H9 (cell line): Measurements from ENCODE around the gene SOX21. TPM values are rescaled to one million over a fixed set of nuclear protein-coding genes. Genes with fewer than 3 reads are reported as not detected.

ENCODE experiments used
- DNase-seq: peaks from one replicate; pipeline ENCODE4 v3.0.0-alpha.2; 2017
- H2AFZ ChIP-seq: one replicate; pipeline ENCODE4 v1.6.1; 2013; ENCODE audit warnings: mild to moderate bottlenecking, low read length, control low read depth, moderate library complexity
- H2AK5ac ChIP-seq: 2 replicates; pipeline ENCODE4 v1.6.1; 2013; ENCODE audit warnings: low read length, control low read depth, mixed read lengths; ENCODE audit not compliant: insufficient read length
- H2BK120ac ChIP-seq: one replicate; pipeline ENCODE4 v1.6.1; 2013; ENCODE audit warnings: low read depth, mild to moderate bottlenecking, low read length, control low read depth, inconsistent platforms; ENCODE audit not compliant: poor library complexity, severe bottlenecking
- H2BK12ac ChIP-seq: 2 replicates; pipeline ENCODE4 v1.6.1; 2013; ENCODE audit warnings: low read length, control low read depth, mixed read lengths, low read depth; ENCODE audit not compliant: insufficient read length
- H2BK15ac ChIP-seq: 2 replicates; pipeline ENCODE4 v1.6.1; 2013; ENCODE audit warnings: low read depth, low read length, control low read depth
- H2BK20ac ChIP-seq: one replicate; pipeline ENCODE4 v1.6.1; 2013; ENCODE audit warnings: low read depth, mild to moderate bottlenecking, low read length, control low read depth, inconsistent platforms; ENCODE audit not compliant: poor library complexity, severe bottlenecking
- H2BK5ac ChIP-seq: 2 replicates; pipeline ENCODE4 v1.6.1; 2013; ENCODE audit warnings: low read length, control low read depth, mixed read lengths; ENCODE audit not compliant: insufficient read length
- H3K14ac ChIP-seq: 2 replicates; pipeline ENCODE4 v1.6.1; 2013; ENCODE audit warnings: low read length, control low read depth; ENCODE audit not compliant: insufficient read depth
- H3K18ac ChIP-seq: 2 replicates; pipeline ENCODE4 v1.6.1; 2013; ENCODE audit warnings: low read depth, mild to moderate bottlenecking, mixed read lengths, low read length, control low read depth; ENCODE audit not compliant: insufficient read length
- H3K23ac ChIP-seq: 2 replicates; pipeline ENCODE4 v1.6.1; 2013; ENCODE audit warnings: low read length, control low read depth, mixed read lengths, low read depth; ENCODE audit not compliant: insufficient read length
- H3K23me2 ChIP-seq: 2 replicates; pipeline ENCODE4 v1.6.1; 2013; ENCODE audit warnings: low read depth, mild to moderate bottlenecking, mixed read lengths, low read length, control low read depth; ENCODE audit not compliant: insufficient read length, poor library complexity, severe bottlenecking
- H3K27ac ChIP-seq: 2 replicates; pipeline ENCODE4 v1.5.1; 2013; ENCODE audit warnings: low read length, control low read depth, mixed read lengths, low read depth; ENCODE audit not compliant: insufficient read length
- H3K27me3 ChIP-seq: 2 replicates; pipeline ENCODE4 v1.6.1; 2013; ENCODE audit warnings: low read length, control low read depth, inconsistent platforms; ENCODE audit not compliant: insufficient read depth
- H3K4ac ChIP-seq: 2 replicates; pipeline ENCODE4 v1.6.1; 2013; ENCODE audit warnings: low read depth, mild to moderate bottlenecking, control low read depth, inconsistent platforms, low read length, moderate library complexity
- H3K4me1 ChIP-seq: 2 replicates; pipeline ENCODE4 v1.6.1; 2013; ENCODE audit warnings: low read length, control low read depth, inconsistent platforms; ENCODE audit not compliant: insufficient read depth
- H3K4me2 ChIP-seq: 2 replicates; pipeline ENCODE4 v1.6.1; 2013; ENCODE audit warnings: low read length, control low read depth, mixed read lengths; ENCODE audit not compliant: insufficient read length, insufficient read depth
- H3K56ac ChIP-seq: 2 replicates; pipeline ENCODE4 v1.6.1; 2013; ENCODE audit warnings: low read depth, mild to moderate bottlenecking, mixed read lengths, low read length, control low read depth; ENCODE audit not compliant: insufficient read length
- H3K79me1 ChIP-seq: 2 replicates; pipeline ENCODE4 v1.6.1; 2013; ENCODE audit warnings: low read depth, mild to moderate bottlenecking, moderate library complexity, low read length, control low read depth, inconsistent platforms; ENCODE audit not compliant: insufficient read depth, poor library complexity, severe bottlenecking
- H3K79me2 ChIP-seq: 2 replicates; pipeline ENCODE4 v1.6.1; 2013; ENCODE audit warnings: low read length, control low read depth, inconsistent platforms; ENCODE audit not compliant: insufficient read depth
- H3K9ac ChIP-seq: 2 replicates; pipeline ENCODE4 v1.6.1; 2013; ENCODE audit warnings: low read length, control low read depth, mixed read lengths; ENCODE audit not compliant: insufficient read length; ENCODE audit errors: extremely low read depth
- H3K9me3 ChIP-seq: one replicate; pipeline ENCODE4 v1.6.1; 2013; ENCODE audit warnings: low read depth, low read length, inconsistent platforms; ENCODE audit not compliant: control insufficient read depth
- H3T11ph ChIP-seq: one replicate; pipeline ENCODE4 v1.6.1; 2013; ENCODE audit warnings: mild to moderate bottlenecking, low read length, control low read depth, inconsistent platforms
- H4K20me1 ChIP-seq: one replicate; pipeline ENCODE4 v1.6.1; 2013; ENCODE audit not compliant: control insufficient read depth, insufficient read length, insufficient read depth
- H4K5ac ChIP-seq: 2 replicates; pipeline ENCODE4 v1.6.1; 2013; ENCODE audit warnings: low read depth, mild to moderate bottlenecking, mixed read lengths, low read length, control low read depth; ENCODE audit not compliant: insufficient read length
- H4K8ac ChIP-seq: replicated peaks from 2 replicates; pipeline ENCODE4 v1.6.1; 2013; ENCODE audit warnings: low read length, control low read depth, mixed read lengths, low read depth; ENCODE audit not compliant: insufficient read length
- H4K91ac ChIP-seq: 2 replicates; pipeline ENCODE4 v1.6.1; 2013; ENCODE audit warnings: low read depth, mild to moderate bottlenecking, moderate library complexity, mixed read lengths, low read length, control low read depth; ENCODE audit not compliant: insufficient read length
- H3K27ac Mint-ChIP-seq, 3 experiments: 2 replicates in 2 of 3; 3 replicates in 1 of 3; pipeline ENCODE4 v1.8.0; 2020 to 2021; ENCODE audit warnings: mixed read lengths in 3 of 3, mild to moderate bottlenecking in 1 of 3, moderate library complexity in 1 of 3
- H3K27me3 Mint-ChIP-seq: 2 replicates; pipeline ENCODE4 v1.8.0; 2021; ENCODE audit warnings: low read depth, mild to moderate bottlenecking, moderate library complexity, mixed read lengths
- H3K36me3 Mint-ChIP-seq, 3 experiments: 2 replicates in 2 of 3; 3 replicates in 1 of 3; pipeline ENCODE4 v1.8.0; 2020 to 2021; ENCODE audit warnings: low read depth in 3 of 3, mixed read lengths in 3 of 3; ENCODE audit not compliant: insufficient read depth in 1 of 3
- H3K4me1 Mint-ChIP-seq, 2 experiments: 2 replicates each; pipeline ENCODE4 v1.8.0; 2020; ENCODE audit warnings: mixed read lengths in 2 of 2
- H3K4me3 Mint-ChIP-seq, 2 experiments: 2 replicates in 1 of 2; 3 replicates in 1 of 2; pipeline ENCODE4 v1.8.0; 2020 to 2021; ENCODE audit warnings: mild to moderate bottlenecking in 2 of 2, mixed read lengths in 2 of 2, moderate library complexity in 1 of 2
- H3K9me3 Mint-ChIP-seq, 2 experiments: 2 replicates in 1 of 2; 3 replicates in 1 of 2; pipeline ENCODE4 v1.8.0; 2020; ENCODE audit warnings: mild to moderate bottlenecking in 2 of 2, mixed read lengths in 2 of 2, moderate library complexity in 1 of 2
- WGBS: extraction: QIAGEN DNeasy Blood & Tissue Kit; methylation state at CpG from one replicate; pipeline ENCODE4 v1.1.7; 2013; ENCODE audit warnings: missing lambda C conversion rate, low lambda C conversion rate, mixed read lengths; ENCODE audit not compliant: insufficient read length; ENCODE audit errors: extremely low coverage; 5-methylcytosine and 5-hydroxymethylcytosine counted together
- total RNA-seq: library from RNA; stranded (reverse); gene quantifications from 2 replicates; pipeline ENCODE4 v1.2.1, GENCODE V29; 2021
- TF ChIP-seq, protein P1 (sequence below): fragments of 200-600 bp; sonication (generic); conservative IDR thresholded peaks from 3 replicates; pipeline ENCODE4 v1.8.0; 2021; ENCODE audit warnings: antibody characterized with exemption, mild to moderate bottlenecking

SOX21 gene
- total RNA-seq, 1 experiment from 2014 or later: 38.4 TPM

DNA sequence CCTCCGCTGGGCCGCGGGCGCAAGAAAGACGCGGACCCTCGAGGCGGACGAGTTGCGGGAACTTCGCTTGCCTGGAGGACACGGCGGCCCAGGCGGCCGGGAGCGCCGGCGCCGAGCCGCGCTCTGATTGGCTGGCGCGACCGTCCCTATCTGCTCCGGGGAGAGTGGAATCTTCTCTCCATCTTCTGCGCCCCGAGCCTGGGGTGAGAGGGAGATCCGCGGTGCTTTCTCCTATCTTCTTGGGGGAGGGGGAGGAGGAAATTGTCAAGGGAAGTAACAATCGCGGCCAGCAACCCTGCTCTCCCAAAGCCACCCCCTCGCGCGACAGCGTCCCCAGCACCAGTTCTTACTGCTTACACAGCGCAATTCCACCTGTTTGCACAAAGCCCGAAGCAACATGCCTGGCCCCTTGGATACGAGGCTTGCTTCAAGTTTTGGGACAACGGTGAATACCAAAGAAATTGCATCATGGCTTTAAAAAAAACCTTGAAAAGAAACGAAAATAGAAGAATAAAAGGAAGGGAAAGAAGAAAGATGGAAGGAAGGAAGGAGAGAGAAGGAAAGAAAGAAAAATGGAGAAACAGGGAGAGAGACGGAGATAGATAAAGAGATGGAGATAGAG lies 4.8 kb downstream of the SOX21 start:
- no peaks in the 10 kb centered on the region for H3K4me1 ChIP-seq
- TF ChIP-seq, protein P1, sequence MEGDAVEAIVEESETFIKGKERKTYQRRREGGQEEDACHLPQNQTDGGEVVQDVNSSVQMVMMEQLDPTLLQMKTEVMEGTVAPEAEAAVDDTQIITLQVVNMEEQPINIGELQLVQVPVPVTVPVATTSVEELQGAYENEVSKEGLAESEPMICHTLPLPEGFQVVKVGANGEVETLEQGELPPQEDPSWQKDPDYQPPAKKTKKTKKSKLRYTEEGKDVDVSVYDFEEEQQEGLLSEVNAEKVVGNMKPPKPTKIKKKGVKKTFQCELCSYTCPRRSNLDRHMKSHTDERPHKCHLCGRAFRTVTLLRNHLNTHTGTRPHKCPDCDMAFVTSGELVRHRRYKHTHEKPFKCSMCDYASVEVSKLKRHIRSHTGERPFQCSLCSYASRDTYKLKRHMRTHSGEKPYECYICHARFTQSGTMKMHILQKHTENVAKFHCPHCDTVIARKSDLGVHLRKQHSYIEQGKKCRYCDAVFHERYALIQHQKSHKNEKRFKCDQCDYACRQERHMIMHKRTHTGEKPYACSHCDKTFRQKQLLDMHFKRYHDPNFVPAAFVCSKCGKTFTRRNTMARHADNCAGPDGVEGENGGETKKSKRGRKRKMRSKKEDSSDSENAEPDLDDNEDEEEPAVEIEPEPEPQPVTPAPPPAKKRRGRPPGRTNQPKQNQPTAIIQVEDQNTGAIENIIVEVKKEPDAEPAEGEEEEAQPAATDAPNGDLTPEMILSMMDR: no peak
- peak overlapping the region; percentile 69; the same call in 1 of the 2 replicates for H3K14ac ChIP-seq
- H4K91ac ChIP-seq: no peak overlapping the region
- no peak overlapping the region for H4K8ac ChIP-seq
- H3K56ac ChIP-seq: no peak overlapping the region
- no peak overlapping the region for H2BK20ac ChIP-seq
- no peak overlapping the region for H3T11ph ChIP-seq
- H2AFZ ChIP-seq: no peak overlapping the region
- WGBS: 75% methylated on average over 1 of the region's 41 CpGs
- H3K27ac ChIP-seq: no peak overlapping the region
- H3K27ac Mint-ChIP-seq: peak overlapping the region; percentile 65 to 98 (median 95); a peak in 5 of 7 replicates
- H2BK120ac ChIP-seq: no peak overlapping the region
- no peak overlapping the region for H2BK5ac ChIP-seq
- no peaks in the 10 kb centered on the region for H3K79me1 ChIP-seq
- H3K9ac ChIP-seq: no peak overlapping the region
- H3K79me2 ChIP-seq: no peaks in the 10 kb centered on the region
- H3K9me3 Mint-ChIP-seq: peaks cover 0 to 8% of the 10 kb centered on the region in 2 experiments; a peak in 2 of 5 replicates
- peak overlapping the region; percentile 65 for H3K18ac ChIP-seq
- no peaks in the 10 kb centered on the region for H3K9me3 ChIP-seq
- no peak overlapping the region for H2BK12ac ChIP-seq
- DNase-seq: peak; percentile 77
- peak overlapping the region; percentile 73 to 77 for H3K4me3 Mint-ChIP-seq
- peaks cover 0 to 30% (median 7%) of the 10 kb centered on the region in 3 experiments; a peak in 5 of 7 replicates for H3K36me3 Mint-ChIP-seq
- H3K4me2 ChIP-seq: peak overlapping the region; percentile 87
- H2AK5ac ChIP-seq: no peak overlapping the region
- peaks cover 51 to 65% of the 10 kb centered on the region in 2 experiments for H3K4me1 Mint-ChIP-seq
- no peak overlapping the region for H3K4ac ChIP-seq
- no peak overlapping the region for H4K5ac ChIP-seq
- peaks cover 44% of the 10 kb centered on the region; the same call in 1 of the 2 replicates for H3K27me3 ChIP-seq
- H3K23me2 ChIP-seq: peaks cover 40% of the 10 kb centered on the region
- H3K23ac ChIP-seq: no peak overlapping the region
- H2BK15ac ChIP-seq: no peak overlapping the region
- no peaks in the 10 kb centered on the region for H4K20me1 ChIP-seq
- H3K27me3 Mint-ChIP-seq: peaks cover 80% of the 10 kb centered on the region
